Inflammatory macrophage treated with lipopolysaccharide for 4 hours (primary cell): ENCODE measurements around the gene AFF3.

ENCODE experiments used
- DNase-seq: peaks from one replicate; pipeline ENCODE4 v3.0.0-alpha.2; 2020

The AFF3 gene

GRCh38 chr2:99811544-99811943 is 330.8 kb downstream of the AFF3 start:
- DNase-seq, result no peak

- DNase-seq, result no peak
Measured at GRCh38 chr2:99810225-99810624, 332.2 kb downstream of the AFF3 start.

GRCh38 chr2:99809259-99809900 is 333.0 kb downstream of the AFF3 start:
- DNase-seq, result no peak

GRCh38 chr2:99808361-99809200 is 333.8 kb downstream of the AFF3 start:
- DNase-seq, result no peak

GRCh38 chr2:99806758-99807157 is 335.6 kb downstream of the AFF3 start:
- no peak for DNase-seq

GRCh38 chr2:99805930-99806476 is 336.4 kb downstream of the AFF3 start:
- DNase-seq, result no peak

GRCh38 chr2:99803846-99804245 is 338.5 kb downstream of the AFF3 start:
- no peak for DNase-seq

GRCh38 chr2:99802734-99803133 is 339.7 kb downstream of the AFF3 start:
- DNase-seq, result no peak

- no peak for DNase-seq
Measured at GRCh38 chr2:99801327-99801901, 341.0 kb downstream of the AFF3 start.

GRCh38 chr2:99797475-99797874 is 344.9 kb downstream of the AFF3 start:
- no peak for DNase-seq

GRCh38 chr2:99794414-99794813 is 348.0 kb downstream of the AFF3 start:
- no peak for DNase-seq

- DNase-seq, result no peak
Measured at GRCh38 chr2:99793022-99793421, 349.4 kb downstream of the AFF3 start.

GRCh38 chr2:99789849-99790248 is 352.5 kb downstream of the AFF3 start:
- no peak for DNase-seq

GRCh38 chr2:99787769-99788382 is 354.5 kb downstream of the AFF3 start:
- peak; percentile 66 for DNase-seq

GRCh38 chr2:99786636-99787390 is 355.6 kb downstream of the AFF3 start:
- DNase-seq, result no peak

GRCh38 chr2:99784946-99785345 is 357.4 kb downstream of the AFF3 start:
- no peak for DNase-seq

GRCh38 chr2:99784282-99784681 is 358.1 kb downstream of the AFF3 start:
- no peak for DNase-seq

- DNase-seq, result peak; percentile 33
Measured at GRCh38 chr2:99780276-99780675, 362.1 kb downstream of the AFF3 start.

GRCh38 chr2:99779276-99779675 is 363.1 kb downstream of the AFF3 start:
- DNase-seq, result no peak

- DNase-seq, result no peak
Measured at GRCh38 chr2:99777656-99778290, 364.6 kb downstream of the AFF3 start.

GRCh38 chr2:99776906-99777646 is 365.3 kb downstream of the AFF3 start:
- no peak for DNase-seq
